ENCODE data around the gene ANKRD44.

GRCh38 chr2:197348721-197349360 is 38.3 kb upstream of the ANKRD44 start:
- TF ChIP-seq, protein P1, sequence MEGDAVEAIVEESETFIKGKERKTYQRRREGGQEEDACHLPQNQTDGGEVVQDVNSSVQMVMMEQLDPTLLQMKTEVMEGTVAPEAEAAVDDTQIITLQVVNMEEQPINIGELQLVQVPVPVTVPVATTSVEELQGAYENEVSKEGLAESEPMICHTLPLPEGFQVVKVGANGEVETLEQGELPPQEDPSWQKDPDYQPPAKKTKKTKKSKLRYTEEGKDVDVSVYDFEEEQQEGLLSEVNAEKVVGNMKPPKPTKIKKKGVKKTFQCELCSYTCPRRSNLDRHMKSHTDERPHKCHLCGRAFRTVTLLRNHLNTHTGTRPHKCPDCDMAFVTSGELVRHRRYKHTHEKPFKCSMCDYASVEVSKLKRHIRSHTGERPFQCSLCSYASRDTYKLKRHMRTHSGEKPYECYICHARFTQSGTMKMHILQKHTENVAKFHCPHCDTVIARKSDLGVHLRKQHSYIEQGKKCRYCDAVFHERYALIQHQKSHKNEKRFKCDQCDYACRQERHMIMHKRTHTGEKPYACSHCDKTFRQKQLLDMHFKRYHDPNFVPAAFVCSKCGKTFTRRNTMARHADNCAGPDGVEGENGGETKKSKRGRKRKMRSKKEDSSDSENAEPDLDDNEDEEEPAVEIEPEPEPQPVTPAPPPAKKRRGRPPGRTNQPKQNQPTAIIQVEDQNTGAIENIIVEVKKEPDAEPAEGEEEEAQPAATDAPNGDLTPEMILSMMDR (IDR thresholded peaks at IDR 0.05; ENCODE audit: low read depth, low read length, poor library complexity, severe bottlenecking), result no peak
- TF ChIP-seq EZH2phosphoT487 (IDR thresholded peaks at IDR 0.05; ENCODE audit: borderline replicate concordance, low read length), result no peak

All from DOHH2 (cell line).